NCI-H146 treated with DMSO at 0.1 percent for 48 hours (cell line): ENCODE results near the gene OAS2.

Experiments
- DNase-seq: peaks from one replicate; lab custom pipeline; 2025; ENCODE audit not compliant: unreplicated experiment; lab: John Stamatoyannopoulos, UW

Gene OAS2

DNA sequence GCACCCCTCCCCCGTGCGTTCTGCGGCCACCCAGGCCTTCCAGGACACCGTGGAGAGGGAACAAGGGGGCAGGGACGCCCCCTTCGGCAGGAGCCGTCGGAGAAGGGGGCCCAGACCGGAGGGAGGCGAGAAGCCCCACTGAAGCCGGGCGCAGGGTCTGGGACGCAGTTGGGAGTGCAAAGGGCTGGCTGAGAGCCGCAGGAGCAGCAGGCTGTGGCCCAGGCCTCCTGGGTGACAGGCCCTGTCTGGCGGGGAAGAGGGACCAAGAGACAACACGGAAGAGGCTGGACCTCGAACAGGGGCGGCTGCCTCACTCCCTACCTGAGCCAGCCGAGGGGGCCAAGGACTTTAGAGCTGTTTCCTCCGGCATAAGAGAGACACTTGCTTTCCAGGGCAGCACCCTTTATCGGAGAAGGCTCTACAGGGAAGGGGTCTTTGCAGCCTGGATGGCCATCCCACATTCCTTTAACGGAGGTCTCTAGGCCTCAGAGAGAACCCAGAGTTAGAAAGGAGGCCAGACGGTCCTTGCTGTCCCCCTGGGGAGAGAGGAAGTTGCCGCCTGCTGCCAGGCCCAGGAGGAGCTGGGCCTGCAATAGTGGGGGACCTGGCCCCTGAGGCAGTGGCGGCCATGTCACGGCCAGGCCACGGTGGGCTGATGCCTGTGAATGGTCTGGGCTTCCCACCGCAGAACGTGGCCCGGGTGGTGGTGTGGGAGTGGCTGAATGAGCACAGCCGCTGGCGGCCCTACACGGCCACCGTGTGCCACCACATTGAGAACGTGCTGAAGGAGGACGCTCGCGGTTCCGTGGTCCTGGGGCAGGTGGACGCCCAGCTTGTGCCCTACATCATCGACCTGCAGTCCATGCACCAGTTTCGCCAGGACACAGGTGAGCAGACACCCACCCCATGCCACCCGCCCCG is 79.5 kb downstream of the OAS2 start:
- no peak for DNase-seq

- no peak for DNase-seq
Measured at GRCh38 chr12:113058553-113058952, 80.2 kb downstream of the OAS2 start.

DNA sequence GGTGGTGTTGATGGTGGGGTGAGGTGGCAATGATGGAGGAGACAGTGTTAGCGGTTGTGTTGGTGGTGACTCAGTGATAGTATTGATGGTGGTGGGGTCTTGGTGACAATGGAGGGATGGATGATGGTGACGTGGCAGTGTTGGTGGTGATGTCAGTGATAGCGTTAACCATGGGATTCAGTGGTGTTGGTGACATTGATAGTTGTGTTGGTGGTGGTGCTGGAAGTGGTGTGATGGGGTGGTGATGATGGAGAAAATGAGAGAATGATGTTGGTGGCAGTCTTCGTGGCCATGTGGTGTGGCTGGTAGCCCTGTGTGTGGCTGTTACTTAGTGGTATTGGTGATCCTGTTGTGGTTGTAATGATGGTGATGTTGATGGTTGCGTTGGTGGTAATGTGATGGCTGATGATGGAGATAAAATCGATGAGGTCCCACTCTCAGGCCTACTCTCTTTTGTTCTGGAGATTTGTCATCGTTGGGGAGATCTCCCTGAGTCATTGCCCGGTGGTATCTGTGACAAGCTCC is 80.8 kb downstream of the OAS2 start:
- DNase-seq = no peak

DNA sequence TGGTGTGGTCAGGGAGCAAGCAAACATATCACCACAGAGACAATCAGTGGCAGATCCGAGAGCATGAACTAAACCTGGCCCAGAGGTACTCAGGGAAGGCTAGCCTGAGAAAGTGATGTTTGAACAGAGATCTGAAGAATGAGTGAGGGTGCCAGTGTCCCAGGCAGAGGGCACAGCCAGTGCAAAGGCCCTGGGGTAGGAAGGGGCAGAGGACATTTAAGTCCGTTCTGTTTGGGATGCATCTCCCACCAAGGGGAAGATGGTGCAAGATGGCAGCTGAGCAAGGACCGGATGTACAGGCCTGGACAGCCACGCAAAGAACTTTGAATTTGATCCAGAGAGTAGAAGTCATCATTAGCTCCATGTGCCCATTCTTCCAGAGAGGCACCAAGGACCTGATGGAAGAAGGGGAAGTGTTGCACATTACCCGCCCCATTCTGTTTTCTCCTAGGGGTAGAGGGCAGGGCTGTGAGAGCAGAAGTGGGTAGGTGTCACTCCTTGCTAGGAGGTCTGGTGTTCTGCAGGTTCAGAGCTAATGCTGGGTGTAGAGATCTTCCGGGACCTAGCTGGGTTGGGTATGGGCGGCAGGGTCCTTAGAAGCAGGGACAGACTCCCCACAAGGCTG is 82.1 kb downstream of the OAS2 start:
- DNase-seq = no peak

DNA sequence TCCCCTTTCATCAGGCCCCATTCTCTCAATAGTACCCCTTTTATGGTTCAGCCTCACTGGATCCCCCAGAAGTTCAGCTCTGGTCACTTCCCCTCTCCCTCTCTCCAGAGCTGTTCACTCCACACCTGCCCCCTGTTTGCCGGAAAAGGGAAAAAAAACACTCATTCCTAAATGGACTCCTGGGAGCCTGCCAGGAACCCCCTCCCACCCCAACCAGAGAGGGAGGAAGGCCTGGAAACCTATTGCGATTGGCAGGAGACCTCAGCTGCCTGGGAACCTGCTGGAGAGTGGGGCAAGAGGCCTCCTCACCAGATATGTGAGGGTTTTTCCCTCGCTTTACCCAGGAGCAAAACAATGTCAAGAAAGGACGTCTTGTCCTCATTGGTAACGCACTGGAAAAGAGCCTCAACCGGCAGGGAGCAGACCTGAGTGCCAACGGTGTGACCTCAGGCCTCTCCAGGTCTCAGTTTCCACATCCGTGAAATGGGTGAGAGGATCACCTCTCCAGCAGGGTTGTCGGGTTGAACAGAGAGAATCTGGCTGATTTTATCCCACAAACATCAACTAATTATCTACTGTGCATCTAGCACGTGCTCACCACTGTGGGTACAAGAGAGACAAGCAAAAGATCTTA is 82.9 kb downstream of the OAS2 start:
- no peak for DNase-seq
